Gastrocnemius medialis (tissue), 4 donors: Measurements from ENCODE around the gene CTIF. TPM values are rescaled to one million over a fixed set of nuclear protein-coding genes. Genes with fewer than 3 reads are reported as not detected.

ENCODE experiments used
- ATAC-seq, 2 donors: fragments of 150-250 bp; one replicate each; pipeline ENCODE4 v1.9.1; 2016
- DNase-seq, 2 donors: peaks; one replicate each; pipeline ENCODE4 v3.0.0-alpha.2; 2019
- H3K27ac ChIP-seq, 4 donors: fragments of 200-600 bp; sonication (generic); 1 replicate in 1 of 4; 2 replicates in 3 of 4; pipeline ENCODE4 v1.5.1; 2016 to 2018; ENCODE audit warnings: mild to moderate bottlenecking in 2 of 4, moderate library complexity in 1 of 4
- H3K27me3 ChIP-seq, 3 donors: fragments of 200-600 bp; sonication (generic) in 2 of 3; 1 replicate in 1 of 3; 2 replicates in 2 of 3; pipeline versions ENCODE4 v1.5.1 to v1.6.0; 2016 to 2019; ENCODE audit warnings: mild to moderate bottlenecking in 1 of 3, moderate library complexity in 1 of 3
- H3K36me3 ChIP-seq, 2 donors: fragments of 200-600 bp; sonication (generic) in 1 of 2; one replicate each; pipeline ENCODE4 v1.5.1; 2017 to 2018
- H3K4me1 ChIP-seq, 2 donors: fragments of 200-600 bp; sonication (generic) in 1 of 2; one replicate each; pipeline ENCODE4 v1.5.1; 2016 to 2017; ENCODE audit warnings: mild to moderate bottlenecking in 2 of 2
- H3K4me3 ChIP-seq, 4 donors: fragments of 200-600 bp; sonication (generic) in 3 of 4; 1 replicate in 1 of 4; 2 replicates in 3 of 4; pipeline ENCODE4 v1.5.1; 2016 to 2019; ENCODE audit warnings: mild to moderate bottlenecking in 2 of 4
- H3K9me3 ChIP-seq, 3 donors: fragments of 200-600 bp; sonication (generic) in 2 of 3; 1 replicate in 1 of 3; 2 replicates in 2 of 3; pipeline ENCODE4 v1.5.1; 2016 to 2019
- POLR2A ChIP-seq, 2 donors: fragments of 450-650 bp; IDR thresholded peaks; one replicate each; pipeline ENCODE4 v1.6.1; 2017; ENCODE audit warnings: antibody characterized with exemption in 2 of 2, mild to moderate bottlenecking in 2 of 2, moderate library complexity in 2 of 2
- in situ Hi-C, 4 donors: fragments of 200-750 bp; cut with MboI; loops; one replicate each; pipeline versions ENCODE4 v1.15.0 to v1.8.0; 2017; ENCODE audit warnings: low sequenced_read_pairs in 4 of 4
- intact Hi-C: fragments of 100-400 bp; cut with DNase I; formaldehyde crosslinking; loops from one replicate; pipeline ENCODE4 v1.15.1; 2023; ENCODE audit warnings: low total_unique reads
- total RNA-seq, 4 donors: library from RNA; depleted of rRNA; stranded (reverse); fragments of >200 nt; gene quantifications; one replicate each; pipeline versions ENCODE4 v1.1.0 to v1.2.3, GENCODE V29; 2016
- TF ChIP-seq, protein P1 (sequence below), 5 experiments: fragments of 450-650 bp in 3 of 5; fragments of 200-600 bp in 2 of 5; sonication (generic) in 2 of 5; IDR thresholded peaks in 4 of 5; conservative IDR thresholded peaks in 1 of 5; 1 replicate in 4 of 5; 2 replicates in 1 of 5; pipeline ENCODE4 v1.5.1; 2016 to 2019; ENCODE audit warnings: antibody characterized with exemption in 5 of 5, mild to moderate bottlenecking in 3 of 5, moderate library complexity in 3 of 5

The CTIF gene
- total RNA-seq, 4 donors from 2014 or later, result 20.2 to 35.4 (median 23.1) TPM

DNA sequence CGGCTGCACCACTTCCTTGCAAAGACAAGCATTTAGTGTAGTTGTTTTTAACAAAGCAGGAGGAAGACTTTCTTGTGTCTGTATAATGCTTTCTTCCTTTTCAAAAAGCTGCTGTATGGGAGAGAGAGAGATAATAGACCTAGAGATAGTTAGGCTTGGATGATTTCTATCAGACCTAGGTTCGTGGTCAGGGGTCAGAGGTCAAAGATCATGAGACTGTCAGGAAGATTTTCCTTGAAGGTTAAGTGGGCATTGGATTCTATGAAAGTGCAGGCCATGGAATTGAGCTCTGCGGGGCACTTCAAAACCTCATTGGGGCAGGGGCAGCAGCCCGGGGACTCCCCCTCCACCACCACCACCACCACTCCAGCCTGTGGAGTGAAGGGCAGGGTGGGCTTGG is 164.6 kb downstream of the CTIF start:
- H3K27me3 ChIP-seq, result no peaks in the 10 kb centered on the region
- no peak overlapping the region for H3K27ac ChIP-seq
- intact Hi-C loops (no loop called here), in situ Hi-C loops (no loop called here)
- no peaks in the 10 kb centered on the region for H3K36me3 ChIP-seq
- DNase-seq (no peak), ATAC-seq (no peak)
- H3K4me1 ChIP-seq, result peaks cover 0 to 5% of the 10 kb centered on the region in 2 donors
- no peak overlapping the region for H3K4me3 ChIP-seq
- TF ChIP-seq, protein P1, sequence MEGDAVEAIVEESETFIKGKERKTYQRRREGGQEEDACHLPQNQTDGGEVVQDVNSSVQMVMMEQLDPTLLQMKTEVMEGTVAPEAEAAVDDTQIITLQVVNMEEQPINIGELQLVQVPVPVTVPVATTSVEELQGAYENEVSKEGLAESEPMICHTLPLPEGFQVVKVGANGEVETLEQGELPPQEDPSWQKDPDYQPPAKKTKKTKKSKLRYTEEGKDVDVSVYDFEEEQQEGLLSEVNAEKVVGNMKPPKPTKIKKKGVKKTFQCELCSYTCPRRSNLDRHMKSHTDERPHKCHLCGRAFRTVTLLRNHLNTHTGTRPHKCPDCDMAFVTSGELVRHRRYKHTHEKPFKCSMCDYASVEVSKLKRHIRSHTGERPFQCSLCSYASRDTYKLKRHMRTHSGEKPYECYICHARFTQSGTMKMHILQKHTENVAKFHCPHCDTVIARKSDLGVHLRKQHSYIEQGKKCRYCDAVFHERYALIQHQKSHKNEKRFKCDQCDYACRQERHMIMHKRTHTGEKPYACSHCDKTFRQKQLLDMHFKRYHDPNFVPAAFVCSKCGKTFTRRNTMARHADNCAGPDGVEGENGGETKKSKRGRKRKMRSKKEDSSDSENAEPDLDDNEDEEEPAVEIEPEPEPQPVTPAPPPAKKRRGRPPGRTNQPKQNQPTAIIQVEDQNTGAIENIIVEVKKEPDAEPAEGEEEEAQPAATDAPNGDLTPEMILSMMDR (IDR thresholded peaks at IDR 0.05 in 4 of 5, conservative IDR thresholded peaks at IDR 0.05 in 1 of 5), result no peak
- TF ChIP-seq POLR2A (IDR thresholded peaks at IDR 0.05), result no peak
- no peaks in the 10 kb centered on the region for H3K9me3 ChIP-seq

DNA sequence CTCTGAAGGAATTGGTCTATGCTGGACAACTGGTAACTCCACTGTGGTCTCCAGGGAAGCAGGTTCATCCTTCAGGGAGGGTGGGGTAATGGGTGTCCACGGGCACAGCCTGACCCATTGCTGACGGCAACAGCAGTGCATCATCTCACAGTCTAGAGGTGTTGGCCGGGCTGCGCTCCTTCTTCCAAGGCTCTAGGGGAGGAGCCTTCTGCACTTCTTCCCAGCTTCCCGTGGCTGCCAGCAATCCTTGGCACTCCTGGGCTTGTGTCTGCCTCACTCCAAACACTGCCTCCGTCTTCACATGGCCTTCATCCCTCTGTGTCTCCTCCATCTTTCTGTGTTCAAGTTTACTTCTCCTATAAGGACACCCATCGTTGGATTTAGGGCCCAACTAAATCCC is 166.2 kb downstream of the CTIF start:
- Histone ChIP-seq H3K4me1 (peaks cover 10 to 18% of the 10 kb centered on the region in 2 donors), H3K9me3 (no peaks in the 10 kb centered on the region), H3K4me3 (no peak overlapping the region), H3K36me3 (no peaks in the 10 kb centered on the region), H3K27ac (no peak overlapping the region), H3K27me3 (no peaks in the 10 kb centered on the region)
- in situ Hi-C loops, result no loop called here
- intact Hi-C loops, result no loop called here
- ATAC-seq (no peak), DNase-seq (no peak)
- TF ChIP-seq, protein P1 (IDR thresholded peaks at IDR 0.05 in 4 of 5, conservative IDR thresholded peaks at IDR 0.05 in 1 of 5), result no peak
- TF ChIP-seq POLR2A (IDR thresholded peaks at IDR 0.05), result no peak

DNA sequence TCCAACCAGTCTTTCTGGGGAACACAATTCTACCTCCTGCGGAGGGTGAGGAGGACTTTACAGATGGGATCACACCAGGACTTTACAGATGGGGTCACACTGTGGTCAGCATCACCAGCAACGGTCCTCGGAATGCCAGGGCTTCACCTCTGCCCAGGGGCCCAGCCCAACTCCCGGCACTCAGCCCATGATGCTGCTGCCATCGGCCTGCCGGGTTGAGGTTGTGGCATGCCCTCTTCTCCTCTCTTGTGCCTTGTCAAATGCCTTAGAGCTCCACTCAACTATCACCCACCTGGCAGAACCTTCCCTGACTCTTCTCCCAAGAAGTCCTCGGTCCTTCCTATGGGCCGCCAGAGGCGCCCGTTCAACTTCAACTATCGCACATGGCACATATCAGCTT is 166.7 kb downstream of the CTIF start:
- no peak overlapping the region for H3K4me3 ChIP-seq
- no peaks in the 10 kb centered on the region for H3K27me3 ChIP-seq
- no peaks in the 10 kb centered on the region for H3K9me3 ChIP-seq
- DNase-seq (no peak), ATAC-seq (no peak)
- in situ Hi-C loops (no loop called here), intact Hi-C loops (no loop called here)
- no peaks in the 10 kb centered on the region for H3K36me3 ChIP-seq
- peaks cover 10 to 23% of the 10 kb centered on the region in 2 donors for H3K4me1 ChIP-seq
- TF ChIP-seq, protein P1 (IDR thresholded peaks at IDR 0.05 in 4 of 5, conservative IDR thresholded peaks at IDR 0.05 in 1 of 5), result no peak
- no peak for TF ChIP-seq POLR2A (IDR thresholded peaks at IDR 0.05)
- H3K27ac ChIP-seq, result no peak overlapping the region

DNA sequence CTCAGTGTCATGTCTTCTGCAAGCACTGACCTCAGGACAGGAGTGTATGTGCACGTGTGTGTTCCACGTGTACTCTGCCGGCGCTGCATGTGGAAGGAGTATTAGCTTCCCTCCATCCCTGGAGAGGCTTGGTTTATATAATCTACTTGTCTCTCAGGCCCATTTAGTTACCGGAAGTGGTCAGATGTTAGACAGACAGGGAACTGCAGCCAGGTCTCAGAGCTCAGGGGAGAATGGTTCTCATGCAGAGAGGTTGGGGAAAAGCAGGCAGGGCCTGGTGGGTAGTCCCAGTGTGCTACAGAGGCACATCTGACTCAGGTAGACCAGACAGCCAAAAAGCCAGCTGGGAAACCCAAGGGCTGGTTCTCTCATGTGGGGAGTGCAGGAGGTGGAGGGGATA is 167.9 kb downstream of the CTIF start:
- ATAC-seq (no peak), DNase-seq (no peak)
- in situ Hi-C loops, result no loop called here

More for the DNA sequence above, 167.9 kb downstream of the CTIF start:
- Histone ChIP-seq H3K27me3 (no peaks in the 10 kb centered on the region), H3K36me3 (no peaks in the 10 kb centered on the region), H3K4me1 (peaks cover 14 to 24% of the 10 kb centered on the region in 2 donors), H3K9me3 (no peaks in the 10 kb centered on the region), H3K27ac (no peak overlapping the region), H3K4me3 (no peak overlapping the region)
- TF ChIP-seq, protein P1 (IDR thresholded peaks at IDR 0.05 in 4 of 5, conservative IDR thresholded peaks at IDR 0.05 in 1 of 5), result no peak
- no peak for TF ChIP-seq POLR2A (IDR thresholded peaks at IDR 0.05)
- intact Hi-C loops, result no loop called here
